ENCODE data around the gene CRABP2. TPM values are rescaled to one million over a fixed set of nuclear protein-coding genes. Genes with fewer than 3 reads are reported as not detected.

CRABP2 gene
- total and polyA plus RNA-seq, 2 donors (not counting 1 experiment from before 2014, with no cell fraction given) = 0.89 to 1.2 TPM

GRCh38 chr1:156694690-156694962 is 10.8 kb downstream of the CRABP2 start:
- CTCF ChIA-PET = interaction anchor here (1.5 kb wide), 1 partner anchor 31 kb away, joined by 3 read pairs; no protein-coding TSS in a partner anchor
- TF ChIP-seq EZH2 (IDR thresholded peaks at IDR 0.05; ENCODE audit: borderline replicate concordance, insufficient read depth, low read depth, low read length, poor library complexity, severe bottlenecking) (no peak), CTCF (IDR thresholded peaks at IDR 0.05) (no peak)
- no peak overlapping the region for H2AFZ ChIP-seq (ENCODE audit: insufficient read depth, low read depth, low read length, poor library complexity, severe bottlenecking)
- peaks cover 0 to 65% (median 30%) of the 10 kb centered on the region in 4 experiments for H3K27me3 ChIP-seq (replicated peaks in 1 of 4; ENCODE audit: control extremely low read depth in 1 of 4, control insufficient read depth in 3 of 4, insufficient read depth in 4 of 4, low read length in 3 of 4)
- Mint-ChIP-seq H3K4me3 (no peak overlapping the region), H3K9me3 (ENCODE audit: insufficient read depth) (no peaks in the 10 kb centered on the region), H3K4me1 (peaks cover 14% of the 10 kb centered on the region), H3K27ac (no peak overlapping the region), H3K27me3 (peaks cover 63% of the 10 kb centered on the region)
- H3K36me3 ChIP-seq (replicated peaks in 1 of 2; ENCODE audit: control extremely low read depth in 1 of 2, control insufficient read depth in 1 of 2, extremely low read depth in 1 of 2, insufficient read depth in 2 of 2, low read length in 1 of 2) = no peaks in the 10 kb centered on the region
- no peak for ATAC-seq (ENCODE audit: low read depth)
- H3K4me2 ChIP-seq (replicated peaks; ENCODE audit: low read depth, low read length, poor library complexity, severe bottlenecking) = no peak overlapping the region
- H3K79me2 ChIP-seq (ENCODE audit: control insufficient read depth, insufficient read depth, low read length) = no peaks in the 10 kb centered on the region
- 87% methylated on average over 5 of the region's 5 CpGs for WGBS (ENCODE audit: insufficient coverage)
- no peaks in the 10 kb centered on the region for H4K20me1 ChIP-seq (ENCODE audit: control insufficient read depth, insufficient read depth, low read length, poor library complexity, severe bottlenecking)
- peaks cover 4 to 14% of the 10 kb centered on the region in 2 donors for H3K4me1 ChIP-seq (ENCODE audit: control insufficient read depth in 2 of 2, insufficient read depth in 2 of 2, low read length in 2 of 2)
- H3K9ac ChIP-seq (ENCODE audit: low read length) = no peak overlapping the region
- no peak overlapping the region for H3K27ac ChIP-seq (ENCODE audit: low read length in 2 of 2)
- peaks cover 0 to 3% (median 0%) of the 10 kb centered on the region in 3 donors for H3K9me3 ChIP-seq (ENCODE audit: control extremely low read depth in 1 of 3, control insufficient read depth in 2 of 3, insufficient read depth in 1 of 3, low read length in 2 of 3)
- no peak overlapping the region for H3K4me3 ChIP-seq (ENCODE audit: control extremely low read depth in 1 of 5, extremely low read depth in 1 of 5, insufficient read depth in 1 of 5, low read depth in 2 of 5, low read length in 4 of 5)
- DNase-seq = no peak
- intact Hi-C loops (cut with micrococcal nuclease) = no loop called here
- POLR2A ChIA-PET = no interaction called here

- Histone ChIP-seq H3K27me3 (replicated peaks in 1 of 4; ENCODE audit: control extremely low read depth in 1 of 4, control insufficient read depth in 3 of 4, insufficient read depth in 4 of 4, low read length in 3 of 4) (peaks cover 0 to 70% (median 33%) of the 10 kb centered on the region in 4 experiments), H3K4me1 (ENCODE audit: control insufficient read depth in 2 of 2, insufficient read depth in 2 of 2, low read length in 2 of 2) (peaks cover 9 to 19% of the 10 kb centered on the region in 2 donors), H3K79me2 (ENCODE audit: control insufficient read depth, insufficient read depth, low read length) (no peaks in the 10 kb centered on the region), H2AFZ (ENCODE audit: insufficient read depth, low read depth, low read length, poor library complexity, severe bottlenecking) (no peak overlapping the region), H3K9ac (ENCODE audit: low read length) (no peak overlapping the region), H3K36me3 (replicated peaks in 1 of 2; ENCODE audit: control extremely low read depth in 1 of 2, control insufficient read depth in 1 of 2, extremely low read depth in 1 of 2, insufficient read depth in 2 of 2, low read length in 1 of 2) (no peaks in the 10 kb centered on the region), H4K20me1 (ENCODE audit: control insufficient read depth, insufficient read depth, low read length, poor library complexity, severe bottlenecking) (no peaks in the 10 kb centered on the region), H3K4me3 (ENCODE audit: control extremely low read depth in 1 of 5, extremely low read depth in 1 of 5, insufficient read depth in 1 of 5, low read depth in 2 of 5, low read length in 4 of 5) (no peak overlapping the region), H3K4me2 (replicated peaks; ENCODE audit: low read depth, low read length, poor library complexity, severe bottlenecking) (no peak overlapping the region), H3K9me3 (ENCODE audit: control extremely low read depth in 1 of 3, control insufficient read depth in 2 of 3, insufficient read depth in 1 of 3, low read length in 2 of 3) (peaks cover 0 to 3% (median 0%) of the 10 kb centered on the region in 3 donors), H3K27ac (ENCODE audit: low read length in 2 of 2) (no peak overlapping the region)
- no peak overlapping the region for H3K4me3 Mint-ChIP-seq
- TF ChIP-seq CTCF (IDR thresholded peaks at IDR 0.05) (no peak), EZH2 (IDR thresholded peaks at IDR 0.05; ENCODE audit: borderline replicate concordance, insufficient read depth, low read depth, low read length, poor library complexity, severe bottlenecking) (no peak)
- no peaks in the 10 kb centered on the region for H3K9me3 Mint-ChIP-seq (ENCODE audit: insufficient read depth)
- ChIA-PET CTCF (interaction anchor here (1.5 kb wide), 1 partner anchor 31 kb away, joined by 3 read pairs; no protein-coding TSS in a partner anchor), POLR2A (no interaction called here)
- intact Hi-C loops (cut with micrococcal nuclease) = no loop called here
- ATAC-seq (ENCODE audit: low read depth) (no peak), DNase-seq (no peak)
- H3K4me1 Mint-ChIP-seq = peaks cover 16% of the 10 kb centered on the region
- WGBS (ENCODE audit: insufficient coverage) = 90% methylated on average over 11 of the region's 12 CpGs
- H3K27ac Mint-ChIP-seq = no peak overlapping the region
- peaks cover 64% of the 10 kb centered on the region for H3K27me3 Mint-ChIP-seq
Observed at GRCh38 chr1:156693848-156694689, 11.3 kb downstream of the CRABP2 start.
